ENCODE results near the gene SOX18.
A peak's percentile ranks its signal among the peaks of the same experiment; 100 is the strongest.

SOX18 gene

DNA sequence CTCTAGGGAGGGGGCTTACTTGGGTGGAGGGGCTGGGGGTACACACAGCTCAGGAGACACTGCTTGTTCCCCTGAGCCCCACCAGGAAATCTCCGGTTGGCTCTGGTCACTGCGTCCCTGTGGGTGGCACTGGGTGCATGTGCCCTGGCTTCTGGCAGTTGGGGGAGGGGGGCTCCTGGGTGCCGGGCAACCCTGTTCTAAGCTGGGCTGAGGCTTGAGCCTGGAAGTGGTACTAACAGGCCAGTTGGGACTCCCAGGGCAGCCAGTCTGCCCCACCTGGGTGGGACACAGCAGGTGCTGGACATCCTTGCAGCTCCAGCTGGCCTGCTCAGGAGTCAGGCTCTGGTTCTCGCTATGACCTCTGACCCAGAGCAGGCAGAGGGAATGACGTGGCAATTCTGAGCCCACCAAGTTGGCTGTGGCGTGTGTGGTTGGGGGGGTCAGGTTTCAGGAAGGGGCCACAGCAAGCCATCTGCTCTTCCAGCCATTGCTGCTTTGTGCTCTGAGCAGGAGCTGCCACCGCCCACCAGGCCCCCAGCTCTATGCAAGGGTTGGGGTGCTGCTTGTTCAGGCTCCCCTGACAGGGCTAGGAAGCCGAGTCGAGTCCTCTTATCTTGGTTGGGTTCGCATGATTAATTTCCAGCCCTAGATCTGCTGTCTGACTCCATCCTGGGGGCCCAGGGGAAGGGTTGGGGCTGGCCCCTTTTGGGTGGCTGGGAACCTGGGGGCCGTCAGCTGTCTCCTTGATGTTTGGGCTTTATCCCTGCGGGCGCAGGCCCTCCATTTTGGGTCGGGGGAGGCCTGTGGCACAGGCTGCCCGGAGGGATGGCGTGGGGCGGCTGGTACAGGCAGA is 12.9 kb downstream of the SOX18 start:
- no peak overlapping the region for H3K4me3 ChIP-seq
- no peak for DNase-seq (ENCODE audit: low read depth, low spot score)
- no peak overlapping the region for H3K9ac ChIP-seq (ENCODE audit: insufficient read length)
- no peaks in the 10 kb centered on the region for H3K9me3 ChIP-seq (ENCODE audit: low read depth, low read length)
- no peak overlapping the region for H3K27ac ChIP-seq
- H3K36me3 ChIP-seq (ENCODE audit: insufficient read depth, low read length) = peaks cover 4% of the 10 kb centered on the region; the same call in 1 of the 2 replicates
- TF ChIP-seq POLR2AphosphoS5 (IDR thresholded peaks at IDR 0.05; ENCODE audit: borderline replicate concordance, low read depth, low read length) = no peak
- no peak for TF ChIP-seq EZH2 (IDR thresholded peaks at IDR 0.05)
- TF ChIP-seq FOXP2 (optimal IDR thresholded peaks at IDR 0.05; ENCODE audit: control extremely low read depth, extremely low read length, insufficient read depth) = no peak

DNA sequence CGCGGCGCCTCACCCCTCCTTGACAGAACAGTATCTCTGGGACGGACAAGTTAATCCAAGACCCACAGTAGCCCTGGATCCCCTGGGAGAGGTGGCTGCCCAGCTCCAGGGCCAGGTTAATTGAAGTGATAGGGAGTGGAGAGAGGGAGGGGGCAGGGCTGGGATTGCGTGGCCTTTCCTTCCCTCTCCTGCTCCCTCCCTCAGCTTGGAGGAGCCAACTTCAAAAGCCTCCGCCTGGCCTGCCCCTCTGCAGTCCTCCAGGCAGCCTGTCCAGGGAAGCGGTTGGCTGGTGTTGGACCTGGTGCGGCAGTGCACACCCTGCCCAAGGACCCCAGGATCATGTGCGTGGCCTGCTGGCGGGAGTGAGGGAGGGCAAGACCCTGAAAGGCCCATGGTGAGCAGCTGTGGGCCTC is 13.5 kb downstream of the SOX18 start, which contains the start of gene C20orf204:
Gene C20orf204 (plus strand): TSS at position 250 of the 413 bp plus-strand sequence. CDS start 142 bp downstream, at position 392.
- no peak within 1 kb of the TSS for H3K9ac ChIP-seq (ENCODE audit: insufficient read length)
- H3K9me3 ChIP-seq (ENCODE audit: low read depth, low read length) = no peaks in the 10 kb centered on the region
- no peak within 1 kb of the TSS for H3K4me3 ChIP-seq
- H3K27ac ChIP-seq = 0 out of 2 replicates have a peak within 1 kb of the TSS, but pooled peaks have one; percentile 42
- no peak for TF ChIP-seq EZH2 (IDR thresholded peaks at IDR 0.05)
- TF ChIP-seq FOXP2 (optimal IDR thresholded peaks at IDR 0.05; ENCODE audit: control extremely low read depth, extremely low read length, insufficient read depth) = no peak
- TF ChIP-seq POLR2AphosphoS5 (IDR thresholded peaks at IDR 0.05; ENCODE audit: borderline replicate concordance, low read depth, low read length) = no peak
- peaks cover 5% of the 10 kb centered on the region; the same call in 1 of the 2 replicates for H3K36me3 ChIP-seq (ENCODE audit: insufficient read depth, low read length)
- no peak for DNase-seq (ENCODE audit: low read depth, low spot score)

DNA sequence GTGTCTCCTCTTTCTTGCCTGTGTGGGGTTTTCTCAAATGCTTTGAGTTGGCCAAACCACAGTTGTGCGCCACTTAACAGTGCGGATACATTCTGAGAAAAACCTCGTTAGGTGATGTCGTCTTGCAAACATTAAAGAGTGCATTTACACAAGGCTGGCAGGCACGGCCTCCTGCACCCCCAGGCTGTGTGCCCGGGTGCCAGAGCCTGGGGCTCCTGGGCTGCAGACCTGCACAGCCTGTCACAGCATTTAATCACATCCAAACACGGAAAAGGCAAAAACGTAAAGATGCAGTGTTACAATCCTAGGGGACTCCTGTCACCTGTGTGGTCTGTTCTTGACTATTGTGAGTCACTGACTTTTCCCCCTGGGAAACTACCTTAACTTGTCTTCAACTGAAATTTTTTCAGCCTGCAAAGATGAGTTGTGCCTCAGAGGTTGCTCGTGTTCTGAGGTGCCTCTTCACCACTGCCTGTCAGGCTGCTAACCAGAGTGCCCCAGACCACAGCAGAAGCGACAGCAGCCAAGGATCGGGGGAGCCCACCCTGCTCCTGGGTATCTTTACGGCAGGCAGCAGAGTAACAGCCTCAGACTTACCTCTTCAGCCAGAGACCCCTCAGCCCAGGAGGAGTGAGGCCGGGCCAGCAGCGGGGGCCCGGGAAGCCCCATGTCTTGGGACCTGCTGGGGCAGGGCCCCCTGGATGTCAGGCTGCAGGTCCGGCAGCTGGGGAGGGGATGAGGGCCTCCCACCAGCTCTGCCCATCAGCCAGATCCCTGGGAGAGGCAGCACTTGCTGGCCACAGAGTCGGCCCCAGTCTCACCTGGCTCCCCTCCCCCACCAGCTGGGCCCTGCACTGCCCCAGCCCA is 14.1 kb downstream of the SOX18 start:
- TF ChIP-seq FOXP2 (optimal IDR thresholded peaks at IDR 0.05; ENCODE audit: control extremely low read depth, extremely low read length, insufficient read depth) (no peak), POLR2AphosphoS5 (IDR thresholded peaks at IDR 0.05; ENCODE audit: borderline replicate concordance, low read depth, low read length) (no peak), EZH2 (IDR thresholded peaks at IDR 0.05) (no peak)
- H3K9me3 ChIP-seq (ENCODE audit: low read depth, low read length) = no peaks in the 10 kb centered on the region
- H3K4me3 ChIP-seq = no peak overlapping the region
- peaks cover 7% of the 10 kb centered on the region; the same call in 1 of the 2 replicates for H3K36me3 ChIP-seq (ENCODE audit: insufficient read depth, low read length)
- no peak overlapping the region for H3K9ac ChIP-seq (ENCODE audit: insufficient read length)
- H3K27ac ChIP-seq = 0 out of 2 replicates have a peak overlapping the region, but pooled peaks have one; percentile 42
- no peak for DNase-seq (ENCODE audit: low read depth, low spot score)

DNA sequence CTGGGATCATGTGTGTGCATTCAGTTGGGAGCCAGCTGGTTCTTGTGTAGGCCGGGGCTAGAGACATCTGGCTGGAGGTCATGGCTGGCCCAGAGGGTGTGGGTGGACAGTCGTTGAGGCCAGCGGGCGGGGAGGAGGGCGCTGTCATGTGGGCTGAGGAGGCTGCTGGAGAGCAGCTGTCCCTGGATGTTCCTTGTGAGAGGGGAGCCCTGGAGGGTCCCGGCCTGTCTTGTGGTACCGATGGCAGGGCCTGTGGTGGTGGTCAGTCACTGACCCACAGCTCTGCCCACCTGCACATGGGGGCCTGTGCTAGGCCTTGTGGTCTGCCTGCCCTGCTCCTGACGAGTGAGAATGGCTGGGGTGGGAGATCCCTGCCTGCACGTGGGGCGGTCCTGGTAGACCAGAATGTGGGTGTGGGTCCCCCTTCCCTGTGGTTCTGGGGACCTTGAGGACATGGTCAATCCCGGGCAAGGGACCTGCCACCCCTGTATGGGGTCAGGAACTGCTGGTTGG is 15.4 kb downstream of the SOX18 start:
- Histone ChIP-seq H3K9me3 (ENCODE audit: low read depth, low read length) (no peaks in the 10 kb centered on the region), H3K9ac (ENCODE audit: insufficient read length) (no peak overlapping the region), H3K36me3 (ENCODE audit: insufficient read depth, low read length) (peaks cover 19% of the 10 kb centered on the region; the same call in 1 of the 2 replicates), H3K4me3 (no peak overlapping the region), H3K27ac (no peak overlapping the region)
- no peak for TF ChIP-seq FOXP2 (optimal IDR thresholded peaks at IDR 0.05; ENCODE audit: control extremely low read depth, extremely low read length, insufficient read depth)
- TF ChIP-seq POLR2AphosphoS5 (IDR thresholded peaks at IDR 0.05; ENCODE audit: borderline replicate concordance, low read depth, low read length) = no peak
- TF ChIP-seq EZH2 (IDR thresholded peaks at IDR 0.05) = no peak
- DNase-seq (ENCODE audit: low read depth, low spot score) = no peak

DNA sequence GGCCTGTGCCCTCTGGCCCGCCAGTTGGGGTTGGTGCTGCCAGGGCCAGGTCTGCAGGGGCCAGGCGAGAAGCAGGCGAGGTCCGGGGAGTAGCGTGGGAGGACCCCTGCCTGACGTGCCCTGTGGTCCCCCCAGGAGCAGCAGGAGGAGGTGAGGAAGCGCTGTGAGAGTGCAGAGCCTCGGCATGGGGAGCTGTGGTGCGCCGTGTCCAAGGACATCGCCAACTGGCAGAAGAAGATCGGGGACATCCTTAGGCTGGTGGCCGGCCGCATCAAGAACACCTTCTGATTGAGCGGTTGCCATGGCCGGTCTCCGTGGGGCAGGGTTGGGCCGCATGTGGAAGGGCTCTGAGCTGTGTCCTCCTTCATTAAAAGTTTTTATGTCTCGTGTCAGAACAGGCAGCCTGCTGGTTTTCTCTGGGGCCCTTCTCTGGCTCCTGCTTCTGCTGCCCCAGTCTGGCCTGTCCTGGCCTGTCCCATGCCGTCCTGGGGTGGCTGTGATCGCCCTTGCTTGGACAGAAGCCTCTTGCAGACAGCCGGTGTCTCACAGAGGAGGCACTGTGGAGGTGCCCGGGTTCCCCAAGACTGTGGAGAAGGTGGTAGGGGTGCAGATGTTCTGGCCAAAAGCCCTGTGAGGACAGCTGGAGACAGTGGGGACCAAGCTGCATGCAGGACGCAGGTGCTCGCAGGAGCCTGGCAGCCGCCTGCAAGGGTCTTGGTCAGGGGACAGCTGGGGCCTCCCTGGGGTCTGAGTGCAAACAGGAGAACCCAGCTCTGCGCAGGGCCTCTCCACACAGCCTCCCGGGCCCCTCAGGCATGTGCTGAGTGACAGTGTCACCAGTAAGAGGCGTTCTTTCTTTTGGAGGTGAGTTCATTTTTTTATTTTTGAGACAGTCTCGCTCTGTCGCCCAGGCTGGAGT is 16.5 kb downstream of the SOX18 start:
- peaks cover 25% of the 10 kb centered on the region; the same call in 1 of the 2 replicates for H3K36me3 ChIP-seq (ENCODE audit: insufficient read depth, low read length)
- no peak overlapping the region for H3K4me3 ChIP-seq
- no peak overlapping the region for H3K27ac ChIP-seq
- no peaks in the 10 kb centered on the region for H3K9me3 ChIP-seq (ENCODE audit: low read depth, low read length)
- no peak overlapping the region for H3K9ac ChIP-seq (ENCODE audit: insufficient read length)
- no peak for DNase-seq (ENCODE audit: low read depth, low spot score)
- TF ChIP-seq POLR2AphosphoS5 (IDR thresholded peaks at IDR 0.05; ENCODE audit: borderline replicate concordance, low read depth, low read length) = no peak
- TF ChIP-seq FOXP2 (optimal IDR thresholded peaks at IDR 0.05; ENCODE audit: control extremely low read depth, extremely low read length, insufficient read depth) = no peak
- TF ChIP-seq EZH2 (IDR thresholded peaks at IDR 0.05) = no peak

DNA sequence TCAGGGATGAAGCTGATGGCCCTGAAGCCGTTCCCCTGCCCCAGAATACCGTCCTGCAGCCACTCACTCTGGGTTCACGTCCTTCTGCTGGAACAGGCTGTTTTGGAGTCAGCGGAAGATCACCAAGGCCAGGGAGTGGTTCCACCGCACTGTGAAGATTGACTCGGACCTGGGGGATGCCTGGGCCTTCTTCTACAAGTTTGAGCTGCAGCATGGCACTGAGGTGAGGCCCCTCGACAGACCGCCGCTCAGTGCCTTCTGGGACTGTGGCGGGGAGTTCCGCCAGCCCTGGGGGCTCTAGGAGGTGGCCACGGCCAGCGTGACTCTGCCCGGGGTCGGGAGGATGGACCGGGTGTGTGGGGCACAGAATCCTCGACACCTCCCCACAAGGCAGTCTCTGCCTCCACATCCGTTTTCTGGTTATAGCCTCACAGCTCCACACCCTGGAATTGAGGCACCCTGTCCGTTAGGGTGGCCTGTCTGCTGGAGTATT is 17.6 kb downstream of the SOX18 start:
- H3K9me3 ChIP-seq (ENCODE audit: low read depth, low read length) = no peaks in the 10 kb centered on the region
- no peak for TF ChIP-seq POLR2AphosphoS5 (IDR thresholded peaks at IDR 0.05; ENCODE audit: borderline replicate concordance, low read depth, low read length)
- TF ChIP-seq FOXP2 (optimal IDR thresholded peaks at IDR 0.05; ENCODE audit: control extremely low read depth, extremely low read length, insufficient read depth) = no peak
- TF ChIP-seq EZH2 (IDR thresholded peaks at IDR 0.05) = no peak
- DNase-seq (ENCODE audit: low read depth, low spot score) = no peak
- no peak overlapping the region for H3K4me3 ChIP-seq
- H3K36me3 ChIP-seq (ENCODE audit: insufficient read depth, low read length) = peaks cover 36% of the 10 kb centered on the region; the same call in 1 of the 2 replicates
- no peak overlapping the region for H3K9ac ChIP-seq (ENCODE audit: insufficient read length)
- H3K27ac ChIP-seq = no peak overlapping the region
